HK-2 (cell line): ENCODE measurements around the gene RANBP3.
"Not testable (repeated sequence)": the region's sequence is repeated elsewhere in the genome, so short reads cannot be mapped to it uniquely, and the experiment has no call there.

Experiments
- DNase-seq: peaks from one replicate; pipeline ENCODE4 v3.0.0-alpha.2; 2018; ENCODE audit not compliant: unreplicated experiment

The RANBP3 gene

GRCh38 chr19:5977785-5978605 is at the start of gene RANBP3:
Gene RANBP3 (minus strand): TSS chr19:5978140. CDS start chr19:5978082, 58 bp downstream.
- peak; percentile 99 for DNase-seq

- DNase-seq: no peak
Measured at GRCh38 chr19:6026390-6027227, 48.7 kb upstream of the RANBP3 start.

- DNase-seq: not testable (repeated sequence)
Measured at GRCh38 chr19:6024756-6025155, 46.8 kb upstream of the RANBP3 start.

- DNase-seq: no peak
Measured at GRCh38 chr19:6023936-6024335, 46.0 kb upstream of the RANBP3 start.

GRCh38 chr19:6023085-6023682 is 45.2 kb upstream of the RANBP3 start:
- DNase-seq: peak; percentile 19

GRCh38 chr19:6022570-6023064 is 44.7 kb upstream of the RANBP3 start:
- DNase-seq: no peak

GRCh38 chr19:6021878-6022569 is 44.1 kb upstream of the RANBP3 start:
- DNase-seq: peak; percentile 63

GRCh38 chr19:6020972-6021805 is 43.2 kb upstream of the RANBP3 start:
- no peak for DNase-seq

GRCh38 chr19:6020166-6020882 is 42.4 kb upstream of the RANBP3 start:
- no peak for DNase-seq

GRCh38 chr19:6018786-6019185 is 40.8 kb upstream of the RANBP3 start:
- no peak for DNase-seq

- DNase-seq: no peak
Measured at GRCh38 chr19:6017576-6017975, 39.6 kb upstream of the RANBP3 start.

GRCh38 chr19:6015841-6016545 is 38.1 kb upstream of the RANBP3 start:
- no peak for DNase-seq

GRCh38 chr19:6014551-6015135 is 36.7 kb upstream of the RANBP3 start:
- DNase-seq: no peak

- DNase-seq: no peak
Measured at GRCh38 chr19:6012426-6013170, 34.7 kb upstream of the RANBP3 start.

- DNase-seq: no peak
Measured at GRCh38 chr19:6011794-6012193, 33.9 kb upstream of the RANBP3 start.

GRCh38 chr19:6011206-6011605 is 33.3 kb upstream of the RANBP3 start:
- no peak for DNase-seq

- no peak for DNase-seq
Measured at GRCh38 chr19:6010107-6010506, 32.2 kb upstream of the RANBP3 start.

- DNase-seq: no peak
Measured at GRCh38 chr19:6007866-6008265, 29.9 kb upstream of the RANBP3 start.
